Neural progenitor cell (in vitro differentiated cells): ENCODE results near the gene CEMIP2. TPM values are rescaled to one million over a fixed set of nuclear protein-coding genes. Genes with fewer than 3 reads are reported as not detected.

Experiments
- DNase-seq: peaks from one replicate; pipeline ENCODE4 v3.0.0-alpha.2; 2016; ENCODE audit warnings: low spot score
- H2AFZ ChIP-seq: fragments of 200-600 bp; sonication (generic); replicated peaks from 2 replicates; pipeline ENCODE4 v1.6.1; 2016; ENCODE audit warnings: antibody characterized with exemption
- H3F3A ChIP-seq: fragments of 200-600 bp; sonication (generic); 2 replicates; pipeline ENCODE4 v1.6.1; 2016; ENCODE audit warnings: antibody characterized with exemption, low read depth
- H3K27ac ChIP-seq: fragments of 200-600 bp; sonication (generic); 2 replicates; pipeline ENCODE4 v1.5.1; 2016; ENCODE audit warnings: mild to moderate bottlenecking
- H3K27me3 ChIP-seq: fragments of 200-600 bp; sonication (generic); 2 replicates; pipeline ENCODE4 v1.6.1; 2016; ENCODE audit warnings: mild to moderate bottlenecking, moderate library complexity
- H3K36me3 ChIP-seq: fragments of 200-600 bp; sonication (generic); 2 replicates; pipeline ENCODE4 v1.5.1; 2016
- H3K4me1 ChIP-seq: fragments of 200-600 bp; sonication (generic); 2 replicates; pipeline ENCODE4 v1.6.1; 2016; ENCODE audit warnings: mixed run types
- H3K4me2 ChIP-seq: fragments of 200-600 bp; sonication (generic); 2 replicates; pipeline ENCODE4 v1.6.1; 2016
- H3K4me3 ChIP-seq: fragments of 200-600 bp; sonication (generic); 2 replicates; pipeline ENCODE4 v1.5.1; 2016
- H3K79me2 ChIP-seq: fragments of 200-600 bp; sonication (generic); 2 replicates; pipeline ENCODE4 v1.6.1; 2016; ENCODE audit warnings: low read depth
- H3K9ac ChIP-seq: fragments of 200-600 bp; sonication (generic); 2 replicates; pipeline ENCODE4 v1.6.1; 2016
- H3K9me3 ChIP-seq: fragments of 200-600 bp; sonication (generic); 2 replicates; pipeline ENCODE4 v1.5.1; 2016; ENCODE audit warnings: low read depth
- H4K20me1 ChIP-seq: fragments of 200-600 bp; sonication (generic); 2 replicates; pipeline ENCODE4 v1.6.1; 2016; ENCODE audit warnings: low read depth
- H3K27ac Mint-ChIP-seq: 3 replicates; pipeline ENCODE4 v1.8.0; 2021; ENCODE audit warnings: mixed read lengths
- H3K27me3 Mint-ChIP-seq: 2 replicates; pipeline ENCODE4 v1.8.0; 2022; ENCODE audit warnings: low read depth, mild to moderate bottlenecking, inconsistent platforms, moderate library complexity, mixed read lengths; ENCODE audit not compliant: insufficient read depth
- H3K36me3 Mint-ChIP-seq: 3 replicates; pipeline ENCODE4 v1.8.0; 2021; ENCODE audit warnings: mixed read lengths
- H3K4me1 Mint-ChIP-seq: 3 replicates; pipeline ENCODE4 v1.8.0; 2021; ENCODE audit warnings: mixed read lengths
- H3K4me3 Mint-ChIP-seq: 3 replicates; pipeline ENCODE4 v1.8.0; 2021; ENCODE audit warnings: mild to moderate bottlenecking, moderate library complexity, mixed read lengths
- H3K9me3 Mint-ChIP-seq: 3 replicates; pipeline ENCODE4 v1.8.0; 2020; ENCODE audit warnings: mixed read lengths
- CTCF ChIP-seq: fragments of 200-600 bp; sonication (generic); IDR thresholded peaks from 2 replicates; pipeline ENCODE4 v1.5.1; 2017; ENCODE audit warnings: antibody characterized with exemption, mild to moderate bottlenecking
- EZH2 ChIP-seq: fragments of 200-600 bp; sonication (generic); IDR thresholded peaks from 2 replicates; pipeline ENCODE4 v1.6.1; 2017; ENCODE audit warnings: antibody characterized with exemption, mild to moderate bottlenecking, moderate library complexity
- EZH2phosphoT487 ChIP-seq: fragments of 200-600 bp; sonication (generic); IDR thresholded peaks from 2 replicates; pipeline ENCODE4 v1.6.1; 2017; ENCODE audit warnings: antibody characterized with exemption
- total RNA-seq: library from RNA; depleted of rRNA; stranded (reverse); fragments of >200 nt; gene quantifications from 2 replicates; pipeline ENCODE4 v1.2.3, GENCODE V29; 2015; ENCODE audit warnings: low replicate concordance

CEMIP2 gene
- total RNA-seq, 1 donor from 2014 or later, result 218 TPM

GRCh38 chr9:71760901-71761300 lies 7.4 kb downstream of the CEMIP2 start:
- Mint-ChIP-seq H3K27ac (peak overlapping the region; percentile 99), H3K4me1 (peaks cover 84% of the 10 kb centered on the region), H3K9me3 (no peaks in the 10 kb centered on the region), H3K4me3 (peak overlapping the region; percentile 88), H3K27me3 (no peaks in the 10 kb centered on the region), H3K36me3 (no peaks in the 10 kb centered on the region)
- H3K27ac ChIP-seq, result peak overlapping the region; percentile 89
- DNase-seq, result peak; percentile 70
- H3K4me1 ChIP-seq, result peaks cover 96% of the 10 kb centered on the region
- TF ChIP-seq EZH2, result no peak
- TF ChIP-seq CTCF, result no peak
- TF ChIP-seq EZH2phosphoT487, result no peak
- no peaks in the 10 kb centered on the region for H3K27me3 ChIP-seq
- peaks cover 100% of the 10 kb centered on the region for H3K79me2 ChIP-seq
- peak overlapping the region; percentile 46 for H3K4me3 ChIP-seq
- peaks cover 100% of the 10 kb centered on the region for H4K20me1 ChIP-seq
- no peak overlapping the region for H2AFZ ChIP-seq
- H3K9me3 ChIP-seq, result no peaks in the 10 kb centered on the region
- no peak overlapping the region for H3K9ac ChIP-seq
- H3K4me2 ChIP-seq, result peak overlapping the region; percentile 96
- peaks cover 76% of the 10 kb centered on the region for H3F3A ChIP-seq
- no peaks in the 10 kb centered on the region for H3K36me3 ChIP-seq

- peak overlapping the region; percentile 94 for H3K27ac Mint-ChIP-seq
- no peaks in the 10 kb centered on the region for H3K27me3 Mint-ChIP-seq
- Histone ChIP-seq H3K36me3 (no peaks in the 10 kb centered on the region), H2AFZ (no peak overlapping the region), H3K27me3 (no peaks in the 10 kb centered on the region), H3F3A (peaks cover 97% of the 10 kb centered on the region), H3K9ac (no peak overlapping the region), H3K27ac (peak overlapping the region; percentile 89), H3K9me3 (no peaks in the 10 kb centered on the region), H3K4me3 (peak overlapping the region; percentile 46), H3K4me2 (peak overlapping the region; percentile 96), H3K4me1 (peaks cover 99% of the 10 kb centered on the region), H3K79me2 (peaks cover 100% of the 10 kb centered on the region), H4K20me1 (peaks cover 96% of the 10 kb centered on the region)
- peak overlapping the region; percentile 83 for H3K4me3 Mint-ChIP-seq
- no peak for DNase-seq
- no peaks in the 10 kb centered on the region for H3K9me3 Mint-ChIP-seq
- H3K4me1 Mint-ChIP-seq, result peaks cover 85% of the 10 kb centered on the region
- TF ChIP-seq EZH2phosphoT487 (no peak), EZH2 (no peak), CTCF (no peak)
- no peaks in the 10 kb centered on the region for H3K36me3 Mint-ChIP-seq
These were observed 9.5 kb downstream of the CEMIP2 start for GRCh38 chr9:71758785-71759184.

- Mint-ChIP-seq H3K27ac (peak overlapping the region; percentile 82), H3K4me3 (peak overlapping the region; percentile 83), H3K9me3 (no peaks in the 10 kb centered on the region), H3K36me3 (no peaks in the 10 kb centered on the region), H3K27me3 (no peaks in the 10 kb centered on the region), H3K4me1 (peaks cover 82% of the 10 kb centered on the region)
- Histone ChIP-seq H3K36me3 (no peaks in the 10 kb centered on the region), H3K9ac (no peak overlapping the region), H4K20me1 (peaks cover 96% of the 10 kb centered on the region), H3F3A (peaks cover 99% of the 10 kb centered on the region), H3K27ac (peak overlapping the region; percentile 89), H2AFZ (no peak overlapping the region), H3K79me2 (peaks cover 100% of the 10 kb centered on the region), H3K4me3 (peak overlapping the region; percentile 46), H3K4me2 (peak overlapping the region; percentile 96), H3K27me3 (no peaks in the 10 kb centered on the region), H3K9me3 (no peaks in the 10 kb centered on the region), H3K4me1 (peaks cover 99% of the 10 kb centered on the region)
- DNase-seq, result no peak
- TF ChIP-seq CTCF (no peak), EZH2phosphoT487 (no peak), EZH2 (no peak)
These were observed 10.0 kb downstream of the CEMIP2 start for GRCh38 chr9:71758277-71758676.
